ENCODE data around the gene NUDT14. TPM values are rescaled to one million over a fixed set of nuclear protein-coding genes. Genes with fewer than 3 reads are reported as not detected.

Gene NUDT14
- total and polyA plus RNA-seq, 2 experiments from 2014 or later, result 14.8 to 38.4 TPM

GRCh38 chr14:105177082-105177481 is 4.0 kb downstream of the NUDT14 start (continued):
- TF ChIP-seq, protein P1, sequence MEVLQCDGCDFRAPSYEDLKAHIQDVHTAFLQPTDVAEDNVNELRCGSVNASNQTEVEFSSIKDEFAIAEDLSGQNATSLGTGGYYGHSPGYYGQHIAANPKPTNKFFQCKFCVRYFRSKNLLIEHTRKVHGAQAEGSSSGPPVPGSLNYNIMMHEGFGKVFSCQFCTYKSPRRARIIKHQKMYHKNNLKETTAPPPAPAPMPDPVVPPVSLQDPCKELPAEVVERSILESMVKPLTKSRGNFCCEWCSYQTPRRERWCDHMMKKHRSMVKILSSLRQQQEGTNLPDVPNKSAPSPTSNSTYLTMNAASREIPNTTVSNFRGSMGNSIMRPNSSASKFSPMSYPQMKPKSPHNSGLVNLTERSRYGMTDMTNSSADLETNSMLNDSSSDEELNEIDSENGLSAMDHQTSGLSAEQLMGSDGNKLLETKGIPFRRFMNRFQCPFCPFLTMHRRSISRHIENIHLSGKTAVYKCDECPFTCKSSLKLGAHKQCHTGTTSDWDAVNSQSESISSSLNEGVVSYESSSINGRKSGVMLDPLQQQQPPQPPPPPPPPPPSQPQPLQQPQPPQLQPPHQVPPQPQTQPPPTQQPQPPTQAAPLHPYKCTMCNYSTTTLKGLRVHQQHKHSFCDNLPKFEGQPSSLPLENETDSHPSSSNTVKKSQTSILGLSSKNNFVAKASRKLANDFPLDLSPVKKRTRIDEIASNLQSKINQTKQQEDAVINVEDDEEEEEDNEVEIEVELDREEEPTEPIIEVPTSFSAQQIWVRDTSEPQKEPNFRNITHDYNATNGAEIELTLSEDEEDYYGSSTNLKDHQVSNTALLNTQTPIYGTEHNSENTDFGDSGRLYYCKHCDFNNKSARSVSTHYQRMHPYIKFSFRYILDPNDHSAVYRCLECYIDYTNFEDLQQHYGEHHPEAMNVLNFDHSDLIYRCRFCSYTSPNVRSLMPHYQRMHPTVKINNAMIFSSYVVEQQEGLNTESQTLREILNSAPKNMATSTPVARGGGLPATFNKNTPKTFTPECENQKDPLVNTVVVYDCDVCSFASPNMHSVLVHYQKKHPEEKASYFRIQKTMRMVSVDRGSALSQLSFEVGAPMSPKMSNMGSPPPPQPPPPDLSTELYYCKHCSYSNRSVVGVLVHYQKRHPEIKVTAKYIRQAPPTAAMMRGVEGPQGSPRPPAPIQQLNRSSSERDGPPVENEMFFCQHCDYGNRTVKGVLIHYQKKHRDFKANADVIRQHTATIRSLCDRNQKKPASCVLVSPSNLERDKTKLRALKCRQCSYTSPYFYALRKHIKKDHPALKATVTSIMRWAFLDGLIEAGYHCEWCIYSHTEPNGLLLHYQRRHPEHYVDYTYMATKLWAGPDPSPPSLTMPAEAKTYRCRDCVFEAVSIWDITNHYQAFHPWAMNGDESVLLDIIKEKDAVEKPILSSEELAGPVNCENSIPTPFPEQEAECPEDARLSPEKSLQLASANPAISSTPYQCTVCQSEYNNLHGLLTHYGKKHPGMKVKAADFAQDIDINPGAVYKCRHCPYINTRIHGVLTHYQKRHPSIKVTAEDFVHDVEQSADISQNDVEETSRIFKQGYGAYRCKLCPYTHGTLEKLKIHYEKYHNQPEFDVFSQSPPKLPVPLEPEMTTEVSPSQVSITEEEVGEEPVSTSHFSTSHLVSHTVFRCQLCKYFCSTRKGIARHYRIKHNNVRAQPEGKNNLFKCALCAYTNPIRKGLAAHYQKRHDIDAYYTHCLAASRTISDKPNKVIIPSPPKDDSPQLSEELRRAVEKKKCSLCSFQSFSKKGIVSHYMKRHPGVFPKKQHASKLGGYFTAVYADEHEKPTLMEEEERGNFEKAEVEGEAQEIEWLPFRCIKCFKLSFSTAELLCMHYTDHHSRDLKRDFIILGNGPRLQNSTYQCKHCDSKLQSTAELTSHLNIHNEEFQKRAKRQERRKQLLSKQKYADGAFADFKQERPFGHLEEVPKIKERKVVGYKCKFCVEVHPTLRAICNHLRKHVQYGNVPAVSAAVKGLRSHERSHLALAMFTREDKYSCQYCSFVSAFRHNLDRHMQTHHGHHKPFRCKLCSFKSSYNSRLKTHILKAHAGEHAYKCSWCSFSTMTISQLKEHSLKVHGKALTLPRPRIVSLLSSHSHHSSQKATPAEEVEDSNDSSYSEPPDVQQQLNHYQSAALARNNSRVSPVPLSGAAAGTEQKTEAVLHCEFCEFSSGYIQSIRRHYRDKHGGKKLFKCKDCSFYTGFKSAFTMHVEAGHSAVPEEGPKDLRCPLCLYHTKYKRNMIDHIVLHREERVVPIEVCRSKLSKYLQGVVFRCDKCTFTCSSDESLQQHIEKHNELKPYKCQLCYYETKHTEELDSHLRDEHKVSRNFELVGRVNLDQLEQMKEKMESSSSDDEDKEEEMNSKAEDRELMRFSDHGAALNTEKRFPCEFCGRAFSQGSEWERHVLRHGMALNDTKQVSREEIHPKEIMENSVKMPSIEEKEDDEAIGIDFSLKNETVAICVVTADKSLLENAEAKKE (CRISPR knock-in tag; IDR thresholded peaks at IDR 0.05), result no peak

DNA sequence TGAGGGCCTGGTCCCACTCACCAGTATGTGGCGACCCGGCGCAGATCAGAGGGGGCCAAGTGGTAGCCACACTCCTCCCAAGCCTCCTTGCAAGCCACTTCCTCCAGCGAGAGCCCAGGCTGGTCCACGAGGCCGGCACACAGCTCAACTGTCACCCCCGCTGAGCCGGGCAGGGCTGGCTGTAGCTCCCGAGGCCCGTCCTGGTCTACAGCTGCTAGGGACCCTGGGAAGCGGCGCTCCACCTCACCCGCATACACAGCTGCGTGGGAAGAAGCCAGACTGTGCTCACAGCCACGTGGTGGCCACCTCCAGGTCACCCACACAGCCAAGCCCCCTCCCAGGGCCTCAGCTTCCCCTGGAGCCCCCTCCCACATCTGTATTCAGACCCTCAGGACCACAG is 4.6 kb downstream of the NUDT14 start:
- H3K4me1 Mint-ChIP-seq, result peaks cover 3% of the 10 kb centered on the region; the same call in 1 of the 3 replicates
- no peak overlapping the region for H3K27ac Mint-ChIP-seq
- H3K36me3 ChIP-seq (ENCODE audit: insufficient read depth), result no peaks in the 10 kb centered on the region
- H4K20me1 ChIP-seq (replicated peaks; ENCODE audit: insufficient read depth), result no peaks in the 10 kb centered on the region; the same call in 1 of the 2 replicates
- H3K36me3 Mint-ChIP-seq (ENCODE audit: low read depth), result no peaks in the 10 kb centered on the region
- H3K79me2 ChIP-seq (replicated peaks; ENCODE audit: insufficient read depth), result no peaks in the 10 kb centered on the region
- peaks cover 4% of the 10 kb centered on the region; the same call in 1 of the 2 replicates for H3K27me3 ChIP-seq (ENCODE audit: insufficient read depth)
- H3K9me2 ChIP-seq (ENCODE audit: insufficient read depth), result no peaks in the 10 kb centered on the region
- H2AFZ ChIP-seq, result no peak overlapping the region
- no peak overlapping the region for H3K4me3 ChIP-seq
- no peak overlapping the region for H3K27ac ChIP-seq (ENCODE audit: low read depth)
- no peaks in the 10 kb centered on the region; the same call in 1 of the 2 replicates for H3K4me1 ChIP-seq (ENCODE audit: insufficient read depth)
- ATAC-seq (no peak), DNase-seq (ENCODE audit: low spot score) (no peak)
- no peaks in the 10 kb centered on the region; the same call in 2 of the 3 replicates for H3K9me3 Mint-ChIP-seq
- H3K4me3 Mint-ChIP-seq, result no peak overlapping the region
- peaks cover 11% of the 10 kb centered on the region for H3K27me3 Mint-ChIP-seq (ENCODE audit: insufficient read depth, low read depth, poor library complexity)
- no peak overlapping the region for H3K4me2 ChIP-seq
- H3F3A ChIP-seq (replicated peaks; ENCODE audit: low read depth), result no peaks in the 10 kb centered on the region
- TF ChIP-seq ZNF331 (CRISPR knock-in tag; IDR thresholded peaks at IDR 0.05; ENCODE audit: low read depth), result no peak
- TF ChIP-seq JUNB (IDR thresholded peaks at IDR 0.05; ENCODE audit: unreplicated experiment), result no peak
- TF ChIP-seq ZNF114 (CRISPR knock-in tag; IDR thresholded peaks at IDR 0.05), result no peak
- TF ChIP-seq, protein P1 (CRISPR knock-in tag; IDR thresholded peaks at IDR 0.05), result no peak
- no peak for TF ChIP-seq POLR2AphosphoS5 (IDR thresholded peaks at IDR 0.05; ENCODE audit: low read depth)
- TF ChIP-seq ETS1 (IDR thresholded peaks at IDR 0.05), result no peak
- no peak for TF ChIP-seq EZH2phosphoT487 (IDR thresholded peaks at IDR 0.05; ENCODE audit: unreplicated experiment)
